C4-2B (cell line): Measurements from ENCODE around the gene FAM227B.

ENCODE experiments used
- CTCF ChIP-seq: fragments of 450-650 bp; conservative IDR thresholded peaks from 2 replicates; pipeline ENCODE4 v1.5.1; 2017; ENCODE audit warnings: mild to moderate bottlenecking
- ZFX ChIP-seq: fragments of 450-650 bp; IDR thresholded peaks from 2 replicates; pipeline ENCODE4 v1.6.1; 2017

GRCh38 chr15:49656734-49657133 lies 36.1 kb upstream of the FAM227B start:
- no peak for TF ChIP-seq CTCF
- no peak for TF ChIP-seq ZFX
